Right lobe of liver (tissue), 6 donors: Measurements from ENCODE around the gene ELN. TPM values are rescaled to one million over a fixed set of nuclear protein-coding genes. Genes with fewer than 3 reads are reported as not detected.
A peak's percentile ranks its signal among the peaks of the same experiment; 100 is the strongest.

Experiments
- ATAC-seq, 4 donors: fragments of 200-7000 bp; cut with Tn5 transposase; one replicate each; pipeline ENCODE4 v1.9.1; 2020; ENCODE audit warnings: mild to moderate bottlenecking in 4 of 4, moderate library complexity in 4 of 4
- DNase-seq, 3 donors: peaks; one replicate each; pipeline ENCODE4 v3.0.0-alpha.2; 2020
- H3K27ac ChIP-seq, 3 donors: fragments of 200-600 bp; one replicate each; pipeline ENCODE4 v1.8.0; 2022
- H3K27me3 ChIP-seq, 2 donors: fragments of 200-600 bp; one replicate each; pipeline ENCODE4 v1.8.0; 2022
- H3K36me3 ChIP-seq, 4 donors: fragments of 200-600 bp; sonication (generic) in 1 of 4; one replicate each; pipeline versions ENCODE4 v1.5.1 to v1.8.0; 2017 to 2022; ENCODE audit warnings: control low read depth in 1 of 4
- H3K4me1 ChIP-seq, 4 donors: fragments of 200-600 bp; sonication (generic) in 1 of 4; one replicate each; pipeline versions ENCODE4 v1.5.1 to v1.8.0; 2017 to 2022; ENCODE audit warnings: control low read depth in 1 of 4
- H3K4me3 ChIP-seq, 3 donors: fragments of 200-600 bp; one replicate each; pipeline ENCODE4 v1.8.0; 2022
- H3K9me3 ChIP-seq, 4 donors: fragments of 200-600 bp; sonication (generic) in 1 of 4; one replicate each; pipeline versions ENCODE4 v1.5.1 to v1.8.0; 2017 to 2022; ENCODE audit warnings: control low read depth in 1 of 4
- POLR2A ChIP-seq: fragments of 450-650 bp; IDR thresholded peaks from one replicate; pipeline ENCODE4 v1.6.1; 2017; ENCODE audit warnings: antibody characterized with exemption, mild to moderate bottlenecking
- WGBS: methylation state at CpG from one replicate; pipeline ENCODE4 v1.1.6; 2018; ENCODE audit warnings: low coverage, low lambda C conversion rate; ENCODE audit not compliant: insufficient coverage; ENCODE audit errors: missing lambda C conversion rate; 5-methylcytosine and 5-hydroxymethylcytosine counted together
- intact Hi-C, 2 donors: fragments of 100-400 bp; cut with DNase I; formaldehyde crosslinking; loops; one replicate each; pipeline versions ENCODE4 v1.11.2 to v1.14.1; 2022
- total RNA-seq, 6 experiments: library from RNA; depleted of rRNA in 2 of 6; stranded (reverse); fragments of >200 nt in 2 of 6; fragmentation: NEBNext Ultra II Directional in 3 of 6; extraction: Animal tissue kit (Norgen Biotek cat#: 25700) in 3 of 6; gene quantifications; one replicate each; pipeline versions ENCODE4 v1.1.0 to v1.2.4, GENCODE V29; 2016 to 2023
- TF ChIP-seq, protein P1 (sequence below), 4 donors: fragments of 200-600 bp in 3 of 4; fragments of 450-650 bp in 1 of 4; IDR thresholded peaks; one replicate each; pipeline versions ENCODE4 v1.5.1 to v1.8.0; 2016 to 2022; ENCODE audit warnings: antibody characterized with exemption in 4 of 4, mild to moderate bottlenecking in 2 of 4
- donor health status: DM: no; HTN: yes; CAD: no.
- donor health status: DM: no; HTN: no; CAD: no.
- donor health status: DM: no; HTN: no; CAD: no.
- donor health status: DM: no; HTN: yes; CAD: no.
- donor health status: DM: no; HTN: yes; CAD: no.

Gene ELN
- total RNA-seq, 6 experiments from 2014 or later = 3.0 to 11.7 (median 5.3) TPM

DNA sequence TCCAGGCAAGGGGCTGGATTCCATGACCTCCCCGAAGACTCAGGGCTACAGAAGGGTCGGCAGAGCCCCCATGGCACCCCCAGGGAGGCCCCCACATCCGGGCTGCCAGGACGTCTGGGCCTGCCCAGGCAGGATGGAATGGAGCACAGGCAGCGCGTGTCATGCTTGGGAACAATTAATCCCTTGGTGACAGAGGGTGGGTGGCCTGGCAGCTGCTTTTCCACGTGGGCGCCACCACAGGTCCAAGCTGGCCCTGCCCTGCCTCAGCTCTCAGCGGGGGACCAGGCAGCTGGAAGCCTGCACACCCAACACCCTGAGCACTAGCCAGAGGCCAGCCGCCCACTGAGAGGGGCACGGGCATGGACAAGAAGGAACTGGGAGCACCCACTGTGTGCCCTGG is 11.4 kb downstream of the ELN start:
- no peak for TF ChIP-seq POLR2A
- TF ChIP-seq, protein P1, sequence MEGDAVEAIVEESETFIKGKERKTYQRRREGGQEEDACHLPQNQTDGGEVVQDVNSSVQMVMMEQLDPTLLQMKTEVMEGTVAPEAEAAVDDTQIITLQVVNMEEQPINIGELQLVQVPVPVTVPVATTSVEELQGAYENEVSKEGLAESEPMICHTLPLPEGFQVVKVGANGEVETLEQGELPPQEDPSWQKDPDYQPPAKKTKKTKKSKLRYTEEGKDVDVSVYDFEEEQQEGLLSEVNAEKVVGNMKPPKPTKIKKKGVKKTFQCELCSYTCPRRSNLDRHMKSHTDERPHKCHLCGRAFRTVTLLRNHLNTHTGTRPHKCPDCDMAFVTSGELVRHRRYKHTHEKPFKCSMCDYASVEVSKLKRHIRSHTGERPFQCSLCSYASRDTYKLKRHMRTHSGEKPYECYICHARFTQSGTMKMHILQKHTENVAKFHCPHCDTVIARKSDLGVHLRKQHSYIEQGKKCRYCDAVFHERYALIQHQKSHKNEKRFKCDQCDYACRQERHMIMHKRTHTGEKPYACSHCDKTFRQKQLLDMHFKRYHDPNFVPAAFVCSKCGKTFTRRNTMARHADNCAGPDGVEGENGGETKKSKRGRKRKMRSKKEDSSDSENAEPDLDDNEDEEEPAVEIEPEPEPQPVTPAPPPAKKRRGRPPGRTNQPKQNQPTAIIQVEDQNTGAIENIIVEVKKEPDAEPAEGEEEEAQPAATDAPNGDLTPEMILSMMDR (IDR thresholded peaks at IDR 0.05) = no peak
- intact Hi-C loops = no loop called here
- DNase-seq = peak in 1 of 3 donors; percentile 14

DNA sequence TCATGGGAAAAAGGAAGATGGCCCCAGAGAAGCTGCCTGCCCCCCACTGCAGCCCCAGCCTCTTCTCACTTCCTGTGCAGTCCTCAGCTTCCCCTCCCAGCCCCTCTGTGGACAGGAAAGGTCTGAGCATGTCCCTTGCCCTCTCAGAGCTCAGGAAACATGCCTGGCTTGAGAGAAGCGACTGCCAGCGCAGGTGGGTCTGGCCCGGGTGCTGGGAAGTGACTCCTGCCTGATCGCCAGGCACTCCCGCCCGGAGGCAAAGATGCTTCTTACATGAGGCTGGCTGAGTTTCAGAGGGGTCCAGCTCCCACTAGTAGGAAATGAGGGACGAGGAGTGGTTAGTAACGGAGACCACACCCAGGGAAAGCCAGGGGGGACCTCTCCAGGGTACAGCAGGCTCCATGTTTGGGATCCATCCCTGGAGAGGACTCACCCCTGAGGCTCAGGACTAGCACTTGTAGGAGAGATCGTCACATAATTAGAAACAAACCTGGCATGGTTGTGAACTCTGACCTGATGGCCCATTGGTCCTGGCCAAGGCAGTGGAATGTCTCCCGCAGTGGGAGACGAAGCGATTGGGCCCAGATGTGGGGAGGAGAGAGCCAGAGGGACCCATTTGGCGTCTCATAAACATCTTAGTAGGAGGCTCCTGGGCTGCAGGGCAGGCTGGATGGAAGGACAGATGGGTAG is 12.3 kb downstream of the ELN start:
- Histone ChIP-seq H3K27ac (no peak overlapping the region), H3K4me3 (no peak overlapping the region), H3K9me3 (no peaks in the 10 kb centered on the region), H3K36me3 (no peaks in the 10 kb centered on the region), H3K4me1 (no peaks in the 10 kb centered on the region), H3K27me3 (no peaks in the 10 kb centered on the region)
- 85% methylated on average over 4 of the region's 13 CpGs for WGBS
- intact Hi-C loops = no loop called here
- DNase-seq = peak in 1 of 3 donors; percentile 47
- ATAC-seq = no peak
- TF ChIP-seq POLR2A = no peak
- TF ChIP-seq, protein P1 (IDR thresholded peaks at IDR 0.05) = no peak

More for the DNA sequence above, 11.4 kb downstream of the ELN start:
- H3K9me3 ChIP-seq = no peaks in the 10 kb centered on the region
- H3K4me3 ChIP-seq = no peak overlapping the region
- no peaks in the 10 kb centered on the region for H3K27me3 ChIP-seq
- H3K4me1 ChIP-seq = no peaks in the 10 kb centered on the region
- H3K36me3 ChIP-seq = no peaks in the 10 kb centered on the region
- no peak for ATAC-seq
- no peak overlapping the region for H3K27ac ChIP-seq
- 67% methylated on average over 3 of the region's 11 CpGs for WGBS

DNA sequence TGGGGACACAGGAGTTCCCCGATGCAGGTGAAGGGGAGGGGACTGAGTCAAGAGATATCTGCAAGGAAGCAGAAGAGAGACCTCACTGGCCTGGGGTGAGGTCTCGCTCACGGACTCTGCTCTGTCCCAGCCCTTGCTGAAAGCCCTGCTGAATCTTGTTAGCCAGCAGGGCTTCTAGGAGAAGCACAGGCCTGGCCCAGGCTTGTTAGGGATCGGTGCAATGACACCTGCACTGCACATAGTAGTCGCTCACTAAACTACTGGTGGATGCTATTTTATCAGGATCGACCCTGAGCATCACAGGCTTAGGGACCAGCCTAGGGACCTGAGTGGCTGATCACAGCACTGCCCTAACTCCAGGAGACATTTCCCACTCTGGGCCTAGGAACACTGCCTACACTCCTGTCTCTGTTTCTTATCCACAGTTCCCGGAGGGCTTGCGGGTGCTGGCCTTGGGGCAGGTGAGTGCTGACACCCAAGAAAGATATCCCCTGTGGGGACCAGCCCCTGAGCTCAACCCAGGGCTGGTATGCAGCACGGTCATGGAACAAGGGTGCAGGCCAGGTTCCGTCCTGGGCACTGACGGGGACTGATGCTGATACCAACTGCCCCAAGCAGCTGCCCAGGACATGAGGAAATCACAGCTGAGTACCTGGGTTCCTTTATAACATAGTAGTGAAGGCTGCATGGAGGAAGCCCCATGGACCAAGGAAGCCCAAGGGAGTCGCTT is 13.0 kb downstream of the ELN start:
- Histone ChIP-seq H3K36me3 (no peaks in the 10 kb centered on the region), H3K9me3 (no peaks in the 10 kb centered on the region), H3K27me3 (no peaks in the 10 kb centered on the region), H3K4me1 (no peaks in the 10 kb centered on the region), H3K4me3 (no peak overlapping the region), H3K27ac (no peak overlapping the region)
- TF ChIP-seq, protein P1 (IDR thresholded peaks at IDR 0.05) = no peak
- no peak for TF ChIP-seq POLR2A
- WGBS = 93% methylated on average over 4 of the region's 12 CpGs
- intact Hi-C loops = no loop called here
- ATAC-seq = no peak
- DNase-seq = no peak

DNA sequence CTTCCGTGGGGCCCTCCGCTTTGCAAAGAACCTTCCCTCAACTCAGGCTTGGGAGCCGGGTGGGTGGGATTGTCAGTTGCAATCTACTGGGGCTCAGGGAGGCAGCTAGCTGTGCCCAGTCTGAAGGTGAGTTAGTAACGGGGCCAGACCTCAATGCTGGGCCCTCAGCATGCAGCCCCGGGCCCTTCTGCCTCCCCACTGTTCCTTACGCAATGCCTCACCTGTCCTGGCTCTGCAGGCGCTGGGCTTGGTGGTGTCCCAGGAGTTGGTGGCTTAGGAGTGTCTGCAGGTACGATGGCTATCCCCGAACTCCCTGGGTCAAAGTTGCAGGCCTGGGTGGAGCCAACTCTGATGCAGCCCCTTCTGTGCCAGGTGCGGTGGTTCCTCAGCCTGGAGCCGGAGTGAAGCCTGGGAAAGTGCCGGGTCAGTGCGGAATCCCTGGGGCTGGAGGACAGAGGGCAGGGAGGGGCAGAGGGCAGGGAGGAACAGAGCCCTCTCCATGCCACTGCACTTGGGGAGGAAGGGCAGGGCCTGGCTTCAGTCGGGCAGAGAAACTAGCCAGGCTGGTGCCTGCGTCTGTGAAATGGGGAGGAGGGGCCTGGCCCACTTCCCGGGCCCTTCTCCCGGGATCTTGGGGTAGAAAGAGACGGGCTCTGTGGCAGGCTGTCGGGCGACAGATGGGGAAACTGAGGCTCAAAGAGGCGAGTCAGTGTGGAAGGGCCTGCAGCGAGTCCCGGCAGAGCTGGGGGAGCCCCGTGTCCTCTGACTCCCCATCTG is 15.0 kb downstream of the ELN start:
- no peak overlapping the region for H3K4me3 ChIP-seq

More for the DNA sequence above, 15.0 kb downstream of the ELN start:
- Histone ChIP-seq H3K36me3 (no peaks in the 10 kb centered on the region), H3K27me3 (no peaks in the 10 kb centered on the region), H3K9me3 (no peaks in the 10 kb centered on the region), H3K27ac (no peak overlapping the region), H3K4me1 (no peaks in the 10 kb centered on the region)
- intact Hi-C loops = no loop called here
- no peak for ATAC-seq
- no peak for TF ChIP-seq POLR2A
- TF ChIP-seq, protein P1 (IDR thresholded peaks at IDR 0.05) = no peak
- 78% methylated on average over 8 of the region's 24 CpGs for WGBS
- DNase-seq = no peak
